Endodermal cell (in vitro differentiated cells): Measurements from ENCODE around the gene ZMPSTE24. TPM values are rescaled to one million over a fixed set of nuclear protein-coding genes. Genes with fewer than 3 reads are reported as not detected.

Experiments used
- DNase-seq: peaks from one replicate; pipeline ENCODE4 v3.0.0-alpha.2; 2017
- H3K27ac ChIP-seq: 2 replicates; pipeline ENCODE4 v1.5.1; 2013; ENCODE audit warnings: mild to moderate bottlenecking, low read depth, low read length, moderate library complexity
- H3K27me3 ChIP-seq: 2 replicates; pipeline ENCODE4 v1.6.1; 2013; ENCODE audit warnings: mild to moderate bottlenecking, low read length, moderate library complexity; ENCODE audit not compliant: insufficient read depth, control insufficient read depth, poor library complexity, severe bottlenecking
- H3K36me3 ChIP-seq: 2 replicates; pipeline ENCODE4 v1.7.0; 2013; ENCODE audit warnings: mild to moderate bottlenecking, low read length, moderate library complexity; ENCODE audit not compliant: control insufficient read depth, insufficient read depth
- H3K4me1 ChIP-seq: one replicate; pipeline ENCODE4 v1.7.0; 2013; ENCODE audit warnings: low read length; ENCODE audit not compliant: control insufficient read depth, insufficient read depth
- H3K4me3 ChIP-seq: 2 replicates; pipeline ENCODE4 v1.5.1; 2013; ENCODE audit warnings: mild to moderate bottlenecking, low read length, moderate library complexity
- H3K9ac ChIP-seq: 2 replicates; pipeline ENCODE4 v1.6.1; 2013; ENCODE audit warnings: mild to moderate bottlenecking, low read length, moderate library complexity; ENCODE audit not compliant: poor library complexity, severe bottlenecking; ENCODE audit errors: extremely low read depth
- H3K9me3 ChIP-seq: 2 replicates; pipeline ENCODE4 v1.6.1; 2013; ENCODE audit warnings: mild to moderate bottlenecking, low read length, moderate library complexity; ENCODE audit not compliant: control insufficient read depth
- H3K27ac Mint-ChIP-seq: 2 replicates; pipeline ENCODE4 v1.8.0; 2020; ENCODE audit warnings: mixed read lengths
- H3K27me3 Mint-ChIP-seq: 2 replicates; pipeline ENCODE4 v1.8.0; 2021; ENCODE audit warnings: mild to moderate bottlenecking, mixed read lengths; ENCODE audit not compliant: insufficient read depth
- H3K36me3 Mint-ChIP-seq: 2 replicates; pipeline ENCODE4 v1.8.0; 2020; ENCODE audit warnings: low read depth, mixed read lengths
- H3K4me1 Mint-ChIP-seq: 2 replicates; pipeline ENCODE4 v1.8.0; 2020; ENCODE audit warnings: mixed read lengths
- H3K4me3 Mint-ChIP-seq: 2 replicates; pipeline ENCODE4 v1.8.0; 2020; ENCODE audit warnings: mild to moderate bottlenecking, moderate library complexity, mixed read lengths
- H3K9me3 Mint-ChIP-seq: 2 replicates; pipeline ENCODE4 v1.8.0; 2020; ENCODE audit warnings: mild to moderate bottlenecking, mixed read lengths
- WGBS, 2 experiments: methylation state at CpG; one replicate each; pipeline versions ENCODE4 v1.1.5 to v1.1.7; 2013; ENCODE audit warnings: missing lambda C conversion rate in 2 of 2, mixed read lengths in 1 of 2; ENCODE audit not compliant: insufficient coverage in 1 of 2, insufficient read length in 1 of 2; 5-methylcytosine and 5-hydroxymethylcytosine counted together
- total RNA-seq, 2 donors: library from RNA; stranded (reverse); fragmentation: NEBNext Ultra II Directional in 1 of 2; extraction: Animal tissue kit (Norgen Biotek cat#: 25700) in 1 of 2; gene quantifications; 2 replicates in 1 of 2; 3 replicates in 1 of 2; pipeline ENCODE4 v1.2.1, GENCODE V29; 2021
- TF ChIP-seq, protein P1 (sequence below): fragments of 200-600 bp; sonication (generic); conservative IDR thresholded peaks from 2 replicates; pipeline ENCODE4 v1.5.0; 2021; ENCODE audit warnings: antibody characterized with exemption, mild to moderate bottlenecking

The ZMPSTE24 gene
- total RNA-seq, 2 donors from 2014 or later = 41.4 to 42.4 TPM

DNA sequence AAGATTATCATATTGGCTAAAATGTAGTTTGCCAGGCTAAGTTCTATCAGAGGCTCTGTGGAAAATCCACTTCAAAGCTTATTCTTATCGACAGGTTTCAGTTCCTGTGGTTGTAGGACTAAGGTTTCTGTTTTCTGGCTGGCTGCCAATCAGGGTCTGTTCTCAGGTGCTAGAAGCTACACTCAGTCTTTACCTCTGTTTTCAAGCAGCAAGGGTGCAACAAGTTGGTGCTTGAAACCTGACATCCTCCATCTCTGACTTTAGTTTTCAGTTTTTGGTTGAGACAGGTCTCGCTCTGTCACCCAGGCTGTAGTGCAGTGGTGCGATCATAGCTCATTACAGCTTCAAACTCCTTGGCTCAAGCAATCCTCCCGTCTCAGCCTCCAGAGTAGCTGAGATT lies 25.6 kb upstream of the ZMPSTE24 start:
- Mint-ChIP-seq H3K36me3 (peaks cover 61% of the 10 kb centered on the region), H3K4me3 (no peak overlapping the region), H3K27ac (no peak overlapping the region), H3K9me3 (no peaks in the 10 kb centered on the region), H3K27me3 (no peaks in the 10 kb centered on the region), H3K4me1 (no peaks in the 10 kb centered on the region)
- Histone ChIP-seq H3K36me3 (peaks cover 60% of the 10 kb centered on the region), H3K27me3 (no peaks in the 10 kb centered on the region), H3K9ac (no peak overlapping the region), H3K4me1 (no peaks in the 10 kb centered on the region), H3K4me3 (no peak overlapping the region), H3K9me3 (no peaks in the 10 kb centered on the region), H3K27ac (no peak overlapping the region)
- WGBS, 2 experiments = 94 to 98% methylated on average over 3 to 4 of the region's 4 CpGs
- no peak for DNase-seq
- TF ChIP-seq, protein P1, sequence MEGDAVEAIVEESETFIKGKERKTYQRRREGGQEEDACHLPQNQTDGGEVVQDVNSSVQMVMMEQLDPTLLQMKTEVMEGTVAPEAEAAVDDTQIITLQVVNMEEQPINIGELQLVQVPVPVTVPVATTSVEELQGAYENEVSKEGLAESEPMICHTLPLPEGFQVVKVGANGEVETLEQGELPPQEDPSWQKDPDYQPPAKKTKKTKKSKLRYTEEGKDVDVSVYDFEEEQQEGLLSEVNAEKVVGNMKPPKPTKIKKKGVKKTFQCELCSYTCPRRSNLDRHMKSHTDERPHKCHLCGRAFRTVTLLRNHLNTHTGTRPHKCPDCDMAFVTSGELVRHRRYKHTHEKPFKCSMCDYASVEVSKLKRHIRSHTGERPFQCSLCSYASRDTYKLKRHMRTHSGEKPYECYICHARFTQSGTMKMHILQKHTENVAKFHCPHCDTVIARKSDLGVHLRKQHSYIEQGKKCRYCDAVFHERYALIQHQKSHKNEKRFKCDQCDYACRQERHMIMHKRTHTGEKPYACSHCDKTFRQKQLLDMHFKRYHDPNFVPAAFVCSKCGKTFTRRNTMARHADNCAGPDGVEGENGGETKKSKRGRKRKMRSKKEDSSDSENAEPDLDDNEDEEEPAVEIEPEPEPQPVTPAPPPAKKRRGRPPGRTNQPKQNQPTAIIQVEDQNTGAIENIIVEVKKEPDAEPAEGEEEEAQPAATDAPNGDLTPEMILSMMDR = no peak

DNA sequence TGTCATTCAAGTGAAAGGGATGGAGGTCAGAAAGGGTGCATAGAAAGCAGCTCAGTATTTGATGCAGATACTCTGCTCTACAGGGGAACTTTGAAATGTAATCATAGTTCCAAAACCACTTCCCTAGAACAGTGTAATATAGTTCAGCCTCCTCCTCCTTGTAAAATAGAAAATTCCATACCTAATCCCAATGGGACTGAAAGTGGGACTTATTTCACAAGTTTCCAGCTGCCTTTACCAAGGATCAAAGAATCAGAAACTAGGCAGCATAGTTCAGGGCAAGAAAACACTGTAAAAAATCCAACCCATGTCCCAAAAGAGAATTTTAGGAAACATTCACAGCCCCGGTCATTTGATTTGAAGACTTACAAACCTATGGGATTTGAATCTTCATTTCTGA lies 18.4 kb upstream of the ZMPSTE24 start:
- Histone ChIP-seq H3K9ac (no peak overlapping the region), H3K4me1 (no peaks in the 10 kb centered on the region), H3K36me3 (peaks cover 52% of the 10 kb centered on the region), H3K27ac (no peak overlapping the region), H3K9me3 (no peaks in the 10 kb centered on the region), H3K4me3 (no peak overlapping the region), H3K27me3 (no peaks in the 10 kb centered on the region)
- Mint-ChIP-seq H3K36me3 (peaks cover 41% of the 10 kb centered on the region), H3K27ac (no peak overlapping the region), H3K27me3 (no peaks in the 10 kb centered on the region), H3K4me3 (no peak overlapping the region), H3K9me3 (no peaks in the 10 kb centered on the region), H3K4me1 (no peaks in the 10 kb centered on the region)
- TF ChIP-seq, protein P1 = no peak
- DNase-seq = no peak
- WGBS, 2 experiments = 100% methylated on average over 1 of the region's 1 CpG; no CpG with 5 or more reads in 1 of the 2 experiments

DNA sequence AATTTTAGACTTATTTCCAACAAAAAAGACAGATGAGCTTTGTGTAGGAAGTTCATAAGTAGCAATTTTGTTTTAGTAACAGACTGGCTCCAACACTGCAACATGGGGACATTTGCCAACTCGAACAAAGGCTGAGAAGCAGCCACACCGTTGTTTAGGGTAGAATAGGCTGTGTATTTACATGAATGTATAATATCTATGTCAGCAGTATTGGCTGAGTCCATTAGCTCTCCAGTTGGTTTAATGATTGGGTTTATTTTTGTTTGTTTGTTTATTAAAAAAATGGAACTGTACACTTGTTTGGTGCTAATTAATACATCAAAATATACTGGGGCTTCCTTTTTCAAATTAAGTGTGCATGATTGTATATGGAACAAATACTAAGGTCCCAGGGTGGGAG lies 17.6 kb upstream of the ZMPSTE24 start:
- Mint-ChIP-seq H3K4me3 (no peak overlapping the region), H3K27ac (no peak overlapping the region), H3K4me1 (no peaks in the 10 kb centered on the region), H3K27me3 (no peaks in the 10 kb centered on the region), H3K9me3 (no peaks in the 10 kb centered on the region), H3K36me3 (peaks cover 37% of the 10 kb centered on the region)
- WGBS, 2 experiments = 89 to 97% methylated on average over 2 of the region's 2 CpGs
- Histone ChIP-seq H3K9ac (no peak overlapping the region), H3K27ac (no peak overlapping the region), H3K4me3 (no peak overlapping the region), H3K9me3 (no peaks in the 10 kb centered on the region), H3K4me1 (no peaks in the 10 kb centered on the region), H3K27me3 (no peaks in the 10 kb centered on the region), H3K36me3 (peaks cover 49% of the 10 kb centered on the region)
- no peak for DNase-seq
- TF ChIP-seq, protein P1 = no peak
